K562 (cell line): ENCODE measurements around the gene FES. TPM values are rescaled to one million over a fixed set of nuclear protein-coding genes. Genes with fewer than 3 reads are reported as not detected.
A peak's percentile ranks its signal among the peaks of the same experiment; 100 is the strongest.

Source experiments
- COPS2 ChIP-seq: fragments of 450-650 bp; conservative IDR thresholded peaks from 2 replicates; pipeline ENCODE4 v1.6.1; 2016; ENCODE audit warnings: mild to moderate bottlenecking, moderate library complexity
- FOXA1 ChIP-seq: fragments of 450-650 bp; IDR thresholded peaks from 2 replicates; pipeline ENCODE4 v1.6.1; 2016; ENCODE audit warnings: mild to moderate bottlenecking, borderline replicate concordance
- JUN ChIP-seq, 2 experiments: sonication (generic) in 1 of 2; formaldehyde crosslinking in 1 of 2; IDR thresholded peaks; 2 replicates each; pipeline versions ENCODE4 v1.6.1 to v1.8.0; 2012 to 2022; ENCODE audit warnings: borderline replicate concordance in 2 of 2, mild to moderate bottlenecking in 2 of 2, improper control_type of control experiment in 1 of 2, low read depth in 1 of 2, low read length in 1 of 2, missing genetic modification reagents in 1 of 2
- MTA3 ChIP-seq: fragments of 450-650 bp; formaldehyde crosslinking; IDR thresholded peaks from 2 replicates; pipeline ENCODE4 v1.6.1; 2017; ENCODE audit warnings: mild to moderate bottlenecking, borderline replicate concordance
- MTF1 ChIP-seq: fragments of 250-450 bp; sonication (Bioruptor Pico); IDR thresholded peaks from 2 replicates; pipeline ENCODE4 v1.9.0; 2021; ENCODE audit warnings: moderate library complexity, mild to moderate bottlenecking, inconsistent platforms, borderline replicate concordance
- MYBL2 ChIP-seq, 2 experiments: fragments of 450-650 bp in 1 of 2; sonication (generic) in 1 of 2; formaldehyde crosslinking in 1 of 2; IDR thresholded peaks; 2 replicates each; pipeline versions ENCODE4 v1.6.1 to v1.8.1; 2017 to 2022; ENCODE audit warnings: borderline replicate concordance in 1 of 2, inconsistent platforms in 1 of 2, low read depth in 1 of 2, mild to moderate bottlenecking in 1 of 2, missing genetic modification reagents in 1 of 2, moderate library complexity in 1 of 2
- NCOA6 ChIP-seq: fragments of 450-650 bp; IDR thresholded peaks from 2 replicates; pipeline ENCODE4 v1.6.1; 2017; ENCODE audit warnings: mild to moderate bottlenecking
- NFXL1 ChIP-seq: fragments of 450-650 bp; formaldehyde crosslinking; IDR thresholded peaks from 2 replicates; pipeline ENCODE4 v1.4.0; 2021; ENCODE audit warnings: mild to moderate bottlenecking
- NR3C1 ChIP-seq: sonication (generic); formaldehyde crosslinking; IDR thresholded peaks from 2 replicates; pipeline ENCODE4 v1.8.1; 2022; ENCODE audit warnings: missing genetic modification reagents
- OTX1 ChIP-seq: fragments of 450-650 bp; formaldehyde crosslinking; IDR thresholded peaks from 2 replicates; pipeline ENCODE4 v1.4.0; 2022; ENCODE audit warnings: mild to moderate bottlenecking
- PCBP1 ChIP-seq: fragments of 200-400 bp; formaldehyde crosslinking; IDR thresholded peaks from 2 replicates; pipeline ENCODE4 v1.6.1; 2018; ENCODE audit warnings: mild to moderate bottlenecking, low read depth, low read length; ENCODE audit not compliant: poor library complexity, severe bottlenecking
- SMARCB1 ChIP-seq: IDR thresholded peaks from 2 replicates; pipeline ENCODE4 v1.6.1; 2011; ENCODE audit warnings: improper control_type of control experiment, low read depth; ENCODE audit not compliant: insufficient read length
- SPI1 ChIP-seq: IDR thresholded peaks from 2 replicates; pipeline ENCODE4 v1.6.1; 2011; ENCODE audit warnings: low read depth, low read length, control low read depth, borderline replicate concordance
- SREBF1 ChIP-seq: fragments of 150-350 bp; IDR thresholded peaks from 2 replicates; pipeline ENCODE4 v1.6.1; 2014; ENCODE audit warnings: antibody characterized with exemption, low read depth, low read length, borderline replicate concordance
- TCF7 ChIP-seq: sonication (generic); IDR thresholded peaks from 2 replicates; pipeline ENCODE4 v1.6.1; 2016; ENCODE audit warnings: antibody characterized with exemption, borderline replicate concordance
- ZNF707 ChIP-seq: fragments of 250-450 bp; sonication (Bioruptor Pico); conservative IDR thresholded peaks from 2 replicates; pipeline ENCODE4 v1.8.0; 2022; ENCODE audit warnings: inconsistent platforms, mild to moderate bottlenecking, moderate library complexity
- polyA plus RNA-seq, 8 experiments: library from polyadenylated mRNA; depleted of rRNA in 4 of 8; stranded (reverse) in 5 of 8; unstranded in 3 of 8; fragments of >200 nt; fragmentation: Nextera tagmentation in 2 of 8; fragmentation: Illumina TruSeq in 1 of 8; extraction: Ambion mirVana in 2 of 8; extraction: Trizol in 1 of 8; gene quantifications; 2 replicates each; pipeline versions ENCODE4 v1.2.1 to v1.2.3, GENCODE V29; 2011 to 2014; ENCODE audit warnings: inconsistent platforms in 1 of 8, missing spikeins in 1 of 8
- total RNA-seq, 7 experiments: library from RNA; depleted of rRNA in 6 of 7; stranded (reverse); fragments of >200 nt in 6 of 7; fragmentation: Illumina TruSeq in 2 of 7; extraction: Trizol in 2 of 7; gene quantifications; 2 replicates each; pipeline versions ENCODE4 v1.2.1 to v1.2.3, GENCODE V29; 2011 to 2021; ENCODE audit warnings: low replicate concordance in 1 of 7
- TF ChIP-seq, protein P1 (sequence below): fragments of 450-650 bp; formaldehyde crosslinking; conservative IDR thresholded peaks from 2 replicates; pipeline ENCODE4 v1.4.0; 2022; ENCODE audit warnings: mild to moderate bottlenecking, missing genetic modification characterization
- TF ChIP-seq, protein P2 (sequence below): IDR thresholded peaks from 2 replicates; pipeline ENCODE4 v1.6.1; 2016; ENCODE audit warnings: missing genetic modification characterization, missing compliant biosample characterization
- TF ChIP-seq, protein P3 (sequence below): fragments of 250-450 bp; sonication (Bioruptor Pico); IDR thresholded peaks from 2 replicates; pipeline ENCODE4 v1.5.0; 2021; ENCODE audit warnings: mild to moderate bottlenecking, borderline replicate concordance
- TF ChIP-seq, protein P4 (sequence below): fragments of 250-450 bp; sonication (Bioruptor Pico); IDR thresholded peaks from 2 replicates; pipeline ENCODE4 v1.4.0; 2020

Gene FES
- total and polyA plus RNA-seq, 9 of the 15 experiments (the other 6 are each of a cell fraction or from before 2014, with no cell fraction given): 0.38 to 2.6 (median 0.82) TPM

DNA sequence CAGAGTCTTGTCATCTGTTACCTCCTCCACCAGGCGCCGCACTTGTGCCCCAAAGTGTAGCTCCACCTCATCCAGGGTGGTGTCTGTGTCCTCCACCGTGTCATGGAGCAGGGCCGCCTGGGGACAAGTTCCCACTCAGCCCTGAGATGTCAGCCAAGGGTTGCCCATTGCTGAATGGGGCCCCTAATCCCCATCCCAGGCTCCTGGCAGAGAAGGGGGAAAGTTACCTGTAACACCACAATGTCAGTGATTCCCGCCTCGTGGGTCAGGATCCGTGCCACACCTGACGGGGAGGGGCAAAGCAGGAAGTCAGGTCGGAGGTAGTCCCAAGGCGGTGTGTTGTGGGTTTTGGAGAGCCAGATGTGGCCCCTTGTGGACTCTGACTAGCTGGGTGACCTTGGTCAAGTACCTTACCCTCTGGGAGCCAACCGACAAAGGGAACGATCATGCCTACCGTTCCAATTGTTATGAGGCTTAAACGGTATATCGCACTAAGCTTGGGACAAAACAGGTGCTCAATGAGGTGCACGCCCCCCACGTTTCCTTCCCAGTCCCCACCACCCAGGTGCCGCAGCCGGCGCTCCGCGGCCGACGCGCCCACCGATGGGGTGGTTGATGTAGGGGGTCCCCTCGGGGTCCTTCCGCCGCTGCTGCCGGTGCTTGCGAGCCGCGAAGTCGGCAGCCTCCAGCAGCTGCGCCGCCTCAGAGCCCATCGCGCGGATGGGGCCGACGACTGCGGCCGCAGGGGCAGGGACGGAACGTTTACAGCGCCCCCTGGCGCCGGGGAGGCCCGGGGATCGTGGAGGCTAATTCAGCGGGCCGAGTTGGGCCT lies 47.7 kb downstream of the FES start, which contains the start of gene HDDC3 (continued):
- TF ChIP-seq, protein P1, sequence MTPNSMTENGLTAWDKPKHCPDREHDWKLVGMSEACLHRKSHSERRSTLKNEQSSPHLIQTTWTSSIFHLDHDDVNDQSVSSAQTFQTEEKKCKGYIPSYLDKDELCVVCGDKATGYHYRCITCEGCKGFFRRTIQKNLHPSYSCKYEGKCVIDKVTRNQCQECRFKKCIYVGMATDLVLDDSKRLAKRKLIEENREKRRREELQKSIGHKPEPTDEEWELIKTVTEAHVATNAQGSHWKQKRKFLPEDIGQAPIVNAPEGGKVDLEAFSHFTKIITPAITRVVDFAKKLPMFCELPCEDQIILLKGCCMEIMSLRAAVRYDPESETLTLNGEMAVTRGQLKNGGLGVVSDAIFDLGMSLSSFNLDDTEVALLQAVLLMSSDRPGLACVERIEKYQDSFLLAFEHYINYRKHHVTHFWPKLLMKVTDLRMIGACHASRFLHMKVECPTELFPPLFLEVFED (CRISPR knock-in tag): peak; percentile 82; the same call in 1 of the 2 replicates
- 0 out of 2 replicates have a peak, but pooled peaks have one; percentile 19 for TF ChIP-seq SPI1
- no peak for TF ChIP-seq COPS2
- no peak for TF ChIP-seq SMARCB1
- no peak for TF ChIP-seq FOXA1
- no peak for TF ChIP-seq MTF1 (CRISPR knock-in tag)
- TF ChIP-seq OTX1 (CRISPR knock-in tag): peak; percentile 35; the same call in 1 of the 2 replicates
- TF ChIP-seq, protein P2, sequence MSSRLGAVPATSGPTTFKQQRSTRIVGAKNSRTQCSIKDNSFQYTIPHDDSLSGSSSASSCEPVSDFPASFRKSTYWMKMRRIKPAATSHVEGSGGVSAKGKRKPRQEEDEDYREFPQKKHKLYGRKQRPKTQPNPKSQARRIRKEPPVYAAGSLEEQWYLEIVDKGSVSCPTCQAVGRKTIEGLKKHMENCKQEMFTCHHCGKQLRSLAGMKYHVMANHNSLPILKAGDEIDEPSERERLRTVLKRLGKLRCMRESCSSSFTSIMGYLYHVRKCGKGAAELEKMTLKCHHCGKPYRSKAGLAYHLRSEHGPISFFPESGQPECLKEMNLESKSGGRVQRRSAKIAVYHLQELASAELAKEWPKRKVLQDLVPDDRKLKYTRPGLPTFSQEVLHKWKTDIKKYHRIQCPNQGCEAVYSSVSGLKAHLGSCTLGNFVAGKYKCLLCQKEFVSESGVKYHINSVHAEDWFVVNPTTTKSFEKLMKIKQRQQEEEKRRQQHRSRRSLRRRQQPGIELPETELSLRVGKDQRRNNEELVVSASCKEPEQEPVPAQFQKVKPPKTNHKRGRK: no peak
- no peak for TF ChIP-seq ZNF707
- no peak for TF ChIP-seq NR3C1
- peak; percentile 81; the same call in 1 of the 2 replicates for TF ChIP-seq MTA3
- TF ChIP-seq, protein P3, sequence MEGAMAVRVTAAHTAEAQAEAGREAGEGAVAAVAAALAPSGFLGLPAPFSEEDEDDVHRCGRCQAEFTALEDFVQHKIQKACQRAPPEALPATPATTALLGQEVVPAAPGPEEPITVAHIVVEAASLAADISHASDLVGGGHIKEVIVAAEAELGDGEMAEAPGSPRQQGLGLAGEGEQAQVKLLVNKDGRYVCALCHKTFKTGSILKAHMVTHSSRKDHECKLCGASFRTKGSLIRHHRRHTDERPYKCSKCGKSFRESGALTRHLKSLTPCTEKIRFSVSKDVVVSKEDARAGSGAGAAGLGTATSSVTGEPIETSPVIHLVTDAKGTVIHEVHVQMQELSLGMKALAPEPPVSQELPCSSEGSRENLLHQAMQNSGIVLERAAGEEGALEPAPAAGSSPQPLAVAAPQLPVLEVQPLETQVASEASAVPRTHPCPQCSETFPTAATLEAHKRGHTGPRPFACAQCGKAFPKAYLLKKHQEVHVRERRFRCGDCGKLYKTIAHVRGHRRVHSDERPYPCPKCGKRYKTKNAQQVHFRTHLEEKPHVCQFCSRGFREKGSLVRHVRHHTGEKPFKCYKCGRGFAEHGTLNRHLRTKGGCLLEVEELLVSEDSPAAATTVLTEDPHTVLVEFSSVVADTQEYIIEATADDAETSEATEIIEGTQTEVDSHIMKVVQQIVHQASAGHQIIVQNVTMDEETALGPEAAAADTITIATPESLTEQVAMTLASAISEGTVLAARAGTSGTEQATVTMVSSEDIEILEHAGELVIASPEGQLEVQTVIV (CRISPR knock-in tag): no peak
- peak; percentile 47; the same call in 1 of the 2 replicates for TF ChIP-seq JUN (IDR thresholded peaks at IDR 0.05; ENCODE audit: borderline replicate concordance, low read depth, low read length)
- no peak for TF ChIP-seq JUN (CRISPR knock-in tag; IDR thresholded peaks at IDR 0.05; ENCODE audit: borderline replicate concordance)
- TF ChIP-seq NFXL1 (CRISPR knock-in tag): 0 out of 2 replicates have a peak, but pooled peaks have one; percentile 41
- no peak for TF ChIP-seq TCF7
- no peak for TF ChIP-seq MYBL2 (IDR thresholded peaks at IDR 0.05; ENCODE audit: low read depth)
- no peak for TF ChIP-seq MYBL2 (CRISPR knock-in tag; IDR thresholded peaks at IDR 0.05; ENCODE audit: borderline replicate concordance)
- TF ChIP-seq NCOA6: no peak
- TF ChIP-seq PCBP1: peak; percentile 24
- no peak for TF ChIP-seq SREBF1
- TF ChIP-seq, protein P4, sequence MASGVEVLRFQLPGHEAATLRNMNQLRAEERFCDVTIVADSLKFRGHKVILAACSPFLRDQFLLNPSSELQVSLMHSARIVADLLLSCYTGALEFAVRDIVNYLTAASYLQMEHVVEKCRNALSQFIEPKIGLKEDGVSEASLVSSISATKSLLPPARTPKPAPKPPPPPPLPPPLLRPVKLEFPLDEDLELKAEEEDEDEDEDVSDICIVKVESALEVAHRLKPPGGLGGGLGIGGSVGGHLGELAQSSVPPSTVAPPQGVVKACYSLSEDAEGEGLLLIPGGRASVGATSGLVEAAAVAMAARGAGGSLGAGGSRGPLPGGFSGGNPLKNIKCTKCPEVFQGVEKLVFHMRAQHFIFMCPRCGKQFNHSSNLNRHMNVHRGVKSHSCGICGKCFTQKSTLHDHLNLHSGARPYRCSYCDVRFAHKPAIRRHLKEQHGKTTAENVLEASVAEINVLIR: no peak
